T1000 (cell line): Measurements from ENCODE around the gene PAN2.
A peak's percentile ranks its signal among the peaks of the same experiment; 100 is the strongest.
"Not testable (repeated sequence)": the region's sequence is repeated elsewhere in the genome, so short reads cannot be mapped to it uniquely, and the experiment has no call there.

Experiments used
- DNase-seq: peaks from one replicate; lab custom pipeline; 2025; ENCODE audit warnings: mixed read lengths; lab: John Stamatoyannopoulos, UW

The PAN2 gene

DNA sequence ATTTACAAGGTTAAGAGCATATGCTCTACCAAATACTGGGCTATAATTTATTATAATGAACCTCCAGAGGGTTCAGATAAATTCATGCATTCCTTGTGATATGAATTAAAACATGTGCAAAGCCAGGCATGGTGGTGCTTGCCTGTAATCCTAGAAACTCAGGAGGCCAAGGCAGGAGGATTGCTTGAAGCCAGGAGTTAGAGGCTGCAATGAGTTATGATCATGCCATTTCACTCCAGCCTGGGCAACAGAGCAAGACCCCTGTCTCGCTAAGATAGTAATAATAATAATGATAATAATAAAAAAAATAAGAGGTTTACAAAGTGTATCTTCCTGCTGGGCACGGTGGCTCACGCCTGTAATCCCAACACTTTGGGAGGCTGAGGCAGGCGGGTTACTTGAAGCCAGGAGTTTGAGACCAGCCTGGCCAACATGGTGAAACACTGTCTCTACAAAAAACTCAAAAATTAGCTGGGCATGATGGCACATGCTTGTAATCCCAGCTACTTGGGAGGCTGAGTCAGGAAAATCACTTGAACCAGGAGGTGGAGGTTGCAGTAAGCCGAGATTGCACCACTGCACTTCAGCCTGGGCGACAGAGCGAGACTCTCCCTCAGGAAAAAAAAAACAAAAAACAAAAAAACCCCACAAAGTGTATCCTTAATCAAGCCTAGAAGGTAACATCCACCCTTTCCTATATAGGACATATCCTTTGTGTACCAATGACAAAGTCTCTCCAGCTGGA lies 26.4 kb downstream of the PAN2 start:
- no peak for DNase-seq

DNA sequence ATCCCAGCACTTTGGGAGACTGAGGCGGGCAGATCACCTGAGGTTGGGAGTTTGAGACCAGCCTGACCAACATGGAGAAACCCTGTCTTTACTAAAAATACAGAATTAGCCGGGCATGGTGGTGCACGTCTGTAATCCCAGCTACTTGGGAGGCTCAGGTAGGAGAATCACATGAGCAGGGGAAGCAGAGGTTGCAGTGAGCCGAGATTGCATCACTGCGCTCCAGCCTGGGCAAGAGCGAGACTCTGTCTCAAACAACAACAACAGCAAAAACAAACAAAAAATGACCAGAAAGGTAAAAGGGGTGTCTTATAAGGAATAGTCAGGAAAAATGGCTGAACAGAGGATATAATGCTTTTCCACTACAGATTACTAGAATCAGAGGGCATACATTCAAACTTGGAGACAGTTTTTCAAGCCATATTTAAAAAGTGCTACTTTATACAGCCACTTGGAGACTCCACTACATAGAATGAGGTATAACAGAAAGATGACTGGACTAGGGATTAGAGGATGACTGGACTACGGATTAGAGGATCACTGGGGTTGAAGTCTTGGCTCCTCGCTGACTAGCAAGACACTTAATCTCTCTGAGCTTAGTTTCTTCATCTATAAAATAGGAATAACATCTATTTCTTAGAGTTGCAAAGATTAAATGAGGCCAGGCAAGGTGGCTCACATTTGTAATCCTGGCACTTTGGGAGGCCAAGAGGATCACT lies 28.8 kb downstream of the PAN2 start:
- no peak for DNase-seq

GRCh38 chr12:56304276-56304675 lies 29.5 kb downstream of the PAN2 start:
- DNase-seq: no peak

DNA sequence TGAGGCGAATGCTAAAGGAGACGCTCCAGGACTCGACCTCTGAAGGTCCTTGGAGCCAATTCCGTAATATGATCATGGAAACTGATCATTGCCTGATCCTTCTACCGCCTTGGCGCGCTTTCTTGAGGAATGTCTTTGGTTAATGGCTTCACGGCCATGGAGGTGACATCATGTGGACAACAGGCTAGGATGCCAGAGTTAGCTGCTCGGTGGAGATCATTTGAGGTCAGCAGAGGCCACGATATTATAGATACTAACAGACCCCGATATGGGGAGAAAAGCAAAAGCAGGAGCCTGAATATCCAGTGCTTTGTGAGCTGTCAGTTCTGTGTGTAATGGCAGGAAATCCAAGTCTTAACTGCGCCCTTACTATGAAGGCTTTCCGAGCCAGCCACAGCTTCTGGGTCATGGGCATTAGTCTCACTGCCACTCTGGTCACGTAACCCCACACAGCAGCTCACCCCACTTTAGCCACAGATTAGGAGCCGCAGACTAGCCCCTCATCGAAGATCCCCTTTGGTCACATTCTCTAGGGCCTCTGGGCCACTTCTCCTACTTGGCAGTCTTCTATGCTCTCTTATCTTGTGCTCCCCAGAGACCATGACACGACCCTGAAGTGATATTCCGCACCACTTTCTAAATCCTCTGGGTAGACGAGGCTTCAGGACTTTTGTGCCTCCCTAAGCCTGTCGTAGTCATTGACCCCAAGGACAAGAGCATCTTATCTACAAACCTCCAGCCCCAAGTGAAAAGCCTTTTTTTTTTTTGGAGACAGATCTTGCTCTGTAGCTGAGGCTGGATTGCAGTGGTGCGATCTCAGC lies 32.9 kb downstream of the PAN2 start:
- no peak for DNase-seq

DNA sequence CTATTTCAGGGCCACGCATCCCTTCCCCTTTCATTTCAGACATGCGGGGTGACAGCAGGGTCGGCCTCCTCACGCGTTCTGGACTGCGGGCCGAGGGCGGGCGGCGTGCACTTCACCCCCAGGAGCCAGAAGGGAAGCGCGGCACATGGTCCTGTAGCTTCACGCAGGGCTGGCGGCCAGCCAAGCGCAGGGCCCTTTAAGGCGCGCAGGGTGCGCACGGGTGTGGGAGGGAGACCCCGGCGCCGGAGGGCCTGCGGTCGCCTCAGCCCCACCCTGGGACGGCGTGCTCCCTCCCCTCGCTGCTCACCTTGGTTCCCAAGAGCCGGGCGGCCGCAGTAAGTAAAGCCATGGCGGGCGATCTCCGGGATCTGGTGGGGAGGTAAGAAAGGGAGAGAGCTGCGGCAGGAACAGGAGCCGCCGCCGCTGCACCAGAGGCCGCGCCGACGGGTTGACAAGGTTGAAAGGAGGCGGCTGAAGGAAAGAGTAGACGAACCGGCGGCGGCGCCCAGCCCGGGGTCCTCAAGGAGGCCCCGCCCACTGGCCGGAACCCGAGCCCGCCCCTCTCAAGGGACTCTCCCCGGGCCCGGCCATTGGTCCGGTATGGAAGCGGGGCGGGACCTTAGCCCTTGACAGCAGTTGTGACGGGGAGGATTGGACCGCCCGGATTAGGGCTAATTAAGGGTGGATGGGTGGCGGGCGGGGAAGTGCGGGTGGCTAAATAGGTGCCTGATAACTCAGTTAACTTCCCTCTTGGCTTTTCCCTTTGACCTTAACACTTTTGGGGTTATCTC lies 33.8 kb downstream of the PAN2 start, which contains the start of gene CS:
TSS of gene CS (minus strand) at position 478 of the 791 bp plus-strand sequence. CDS start at position 349, 129 bp downstream.
- peak; percentile 97 for DNase-seq

GRCh38 chr12:56299308-56299852 lies 34.4 kb downstream of the PAN2 start:
- DNase-seq: no peak

DNA sequence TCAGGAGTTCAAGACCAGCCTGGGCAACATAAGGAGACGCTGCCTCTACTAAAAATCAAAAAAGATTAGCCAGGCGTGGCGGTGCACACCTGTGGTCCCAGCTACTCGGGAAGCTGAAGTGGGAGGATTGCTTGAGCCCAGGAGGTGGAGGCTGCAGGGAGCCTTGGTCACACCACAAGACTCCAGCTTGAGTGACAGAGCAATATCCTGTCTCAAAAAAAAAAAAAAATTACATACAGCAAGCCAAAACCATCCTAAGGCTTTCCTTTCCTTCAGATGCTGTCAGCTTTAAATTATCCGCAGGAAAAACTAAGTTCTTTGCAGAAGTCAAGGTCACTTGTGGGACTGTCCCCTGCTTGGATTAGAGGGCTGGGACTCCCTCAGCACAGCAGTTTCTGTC lies 35.0 kb downstream of the PAN2 start:
- DNase-seq: no peak

GRCh38 chr12:56297400-56297799 lies 36.4 kb downstream of the PAN2 start:
- DNase-seq: no peak

- DNase-seq: no peak
Observed at GRCh38 chr12:56296295-56296694, 37.5 kb downstream of the PAN2 start.

DNA sequence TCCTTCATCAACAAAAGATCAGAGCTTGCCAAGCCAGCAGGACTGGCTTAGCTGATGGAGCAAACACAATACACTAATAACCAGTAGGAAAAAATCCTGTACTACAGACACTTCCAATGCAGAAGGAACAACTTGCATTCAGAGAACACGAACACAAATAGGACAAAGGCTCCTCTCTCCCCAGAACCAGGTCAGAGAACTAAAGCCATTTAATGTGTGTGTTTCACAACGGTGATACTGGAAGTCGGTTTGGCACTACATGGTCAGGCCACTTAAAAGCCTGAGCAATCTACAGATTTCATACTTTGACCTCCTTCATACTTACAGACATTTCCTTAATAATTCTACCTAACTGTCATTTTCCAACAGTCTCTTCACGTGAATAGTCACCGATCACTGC lies 40.0 kb downstream of the PAN2 start:
- no peak for DNase-seq

- DNase-seq: no peak
Observed at GRCh38 chr12:56288705-56289387, 45.0 kb downstream of the PAN2 start.

- DNase-seq: no peak
Observed at GRCh38 chr12:56286044-56286830, 47.6 kb downstream of the PAN2 start.

DNA sequence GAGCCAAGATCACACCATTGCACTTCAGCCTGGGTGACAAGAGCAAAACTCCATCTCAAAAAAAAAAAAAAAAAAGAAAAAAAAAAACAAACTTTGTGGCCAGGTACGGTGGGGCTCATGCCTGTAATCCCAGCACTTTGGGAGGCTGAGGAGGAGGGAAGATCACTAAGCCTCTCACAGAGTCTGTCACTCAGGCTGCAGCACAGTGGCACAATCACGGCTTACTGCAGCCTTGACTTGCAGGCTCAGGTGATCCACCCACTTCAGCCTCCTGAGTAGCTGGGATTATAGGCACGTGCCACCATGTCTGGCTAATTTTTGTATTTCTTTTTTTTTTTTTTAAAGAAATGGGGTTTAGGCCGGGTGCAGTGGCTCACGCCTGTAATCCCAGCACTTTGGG lies 49.5 kb downstream of the PAN2 start:
- DNase-seq: not testable (repeated sequence)

DNA sequence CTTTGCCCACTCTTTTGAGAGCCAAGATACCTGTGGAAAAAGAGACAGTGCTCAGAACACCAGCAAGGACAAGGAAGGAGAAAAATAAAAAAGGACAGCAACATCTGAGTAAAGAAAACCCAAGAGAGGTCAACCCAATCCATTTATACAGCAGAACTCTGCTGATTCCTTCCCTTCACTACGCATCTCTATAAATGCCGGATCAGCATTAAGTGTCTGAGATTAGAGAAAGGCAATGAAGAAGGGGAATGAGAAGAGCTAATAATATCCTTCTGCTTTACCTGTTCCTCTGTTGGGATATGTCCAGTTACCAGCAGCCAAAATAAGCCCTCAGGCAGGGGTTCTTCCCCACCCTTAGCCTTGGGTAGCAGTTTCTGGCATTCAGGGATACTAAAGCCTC lies 51.2 kb downstream of the PAN2 start:
- DNase-seq: no peak

GRCh38 chr12:56282030-56282429 lies 51.8 kb downstream of the PAN2 start:
- DNase-seq: no peak

GRCh38 chr12:56280849-56281248 lies 53.0 kb downstream of the PAN2 start:
- no peak for DNase-seq

- no peak for DNase-seq
Observed at GRCh38 chr12:56278905-56279304, 54.9 kb downstream of the PAN2 start.

DNA sequence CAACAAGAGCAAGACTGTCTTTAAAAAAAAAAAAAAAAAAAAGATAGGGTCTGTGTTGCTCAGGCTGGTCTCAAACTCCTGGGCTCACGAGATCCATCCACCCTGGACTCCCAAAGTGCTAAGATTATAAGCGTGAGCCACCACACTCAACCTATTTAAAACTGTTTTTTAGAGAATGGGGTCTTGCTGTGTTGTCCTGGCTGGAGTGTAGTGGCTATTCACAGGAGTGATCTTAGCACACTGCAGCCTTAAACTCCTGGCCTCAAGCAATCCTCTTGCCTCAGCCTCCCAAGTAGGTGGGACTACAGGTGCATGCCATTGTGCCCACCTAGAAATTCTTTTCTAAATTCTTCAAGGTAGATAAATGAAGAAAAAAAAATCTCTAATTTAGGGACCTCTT lies 59.5 kb downstream of the PAN2 start:
- no peak for DNase-seq

DNA sequence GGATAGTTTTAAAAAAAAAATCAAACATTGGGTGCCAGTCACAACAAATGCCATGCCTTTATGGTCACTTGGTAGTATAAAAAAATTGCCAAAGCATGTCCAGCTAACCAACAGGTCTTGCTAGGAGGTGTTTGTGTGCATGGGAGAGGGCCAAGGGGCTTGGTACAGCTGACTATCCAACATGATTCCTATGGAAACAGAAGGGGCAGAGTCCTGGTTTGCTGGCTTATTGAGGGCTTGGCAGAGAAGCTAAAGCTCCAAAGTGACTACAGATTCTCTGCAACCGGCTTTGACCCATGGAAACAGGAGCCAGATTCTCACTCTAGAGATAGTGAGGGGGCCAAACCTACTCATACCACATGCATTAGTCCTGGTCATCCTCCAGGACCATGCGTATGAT lies 61.3 kb downstream of the PAN2 start:
- DNase-seq: not testable (repeated sequence)

DNA sequence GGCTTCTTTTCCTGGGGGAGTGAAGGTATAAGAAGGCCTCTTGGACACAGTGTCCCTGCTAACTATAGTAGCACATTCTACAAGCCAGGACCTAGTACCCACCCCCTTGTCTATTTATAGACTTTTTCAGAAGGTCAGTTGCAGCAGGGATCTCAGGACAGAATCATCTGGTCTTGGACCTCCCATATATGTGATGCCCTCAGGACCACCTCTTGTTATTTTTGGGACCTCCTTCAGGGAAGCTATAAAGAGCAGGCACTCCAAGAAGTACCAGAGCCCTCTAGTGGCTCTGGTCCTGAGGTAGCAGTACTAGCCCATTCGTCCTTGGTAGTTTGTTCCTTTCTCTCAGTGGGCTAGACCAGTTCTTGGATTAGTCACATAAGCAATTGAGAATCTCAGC lies 62.8 kb downstream of the PAN2 start:
- no peak for DNase-seq
